DOHH2 (cell line): ENCODE data around the gene RGS7.

Experiments
- H3F3A ChIP-seq: fragments of 200-600 bp; sonication (generic), shearing (Covaris generic); 2 replicates; pipeline ENCODE4 v1.6.0; 2016; ENCODE audit warnings: antibody characterized with exemption, mild to moderate bottlenecking; ENCODE audit not compliant: control insufficient read depth, insufficient read depth
- H3K27ac ChIP-seq: fragments of 200-600 bp; sonication (generic); 2 replicates; pipeline ENCODE4 v1.5.1; 2014; ENCODE audit warnings: low read depth, mild to moderate bottlenecking, low read length, moderate library complexity
- H3K27me3 ChIP-seq: fragments of 200-600 bp; sonication (generic); 2 replicates; pipeline ENCODE4 v1.6.1; 2014; ENCODE audit warnings: mild to moderate bottlenecking, low read length, mixed read lengths; ENCODE audit not compliant: control insufficient read depth
- H3K36me3 ChIP-seq: fragments of 200-600 bp; sonication (generic); 2 replicates; pipeline ENCODE4 v1.6.1; 2014; ENCODE audit warnings: mild to moderate bottlenecking, low read length, moderate library complexity, mixed read lengths; ENCODE audit not compliant: control insufficient read depth
- H3K4me1 ChIP-seq: fragments of 200-600 bp; sonication (generic); 2 replicates; pipeline ENCODE4 v1.6.1; 2014; ENCODE audit warnings: mild to moderate bottlenecking, low read length, mixed read lengths; ENCODE audit not compliant: control insufficient read depth
- H3K4me2 ChIP-seq: fragments of 200-600 bp; sonication (generic); 2 replicates; pipeline ENCODE4 v1.6.0; 2014; ENCODE audit warnings: mild to moderate bottlenecking, low read length, moderate library complexity
- H3K4me3 ChIP-seq: fragments of 200-600 bp; sonication (generic); 2 replicates; pipeline ENCODE4 v1.5.1; 2014; ENCODE audit warnings: mild to moderate bottlenecking, low read length, mixed read lengths
- H3K79me2 ChIP-seq: fragments of 200-600 bp; sonication (generic); 2 replicates; pipeline ENCODE4 v1.6.1; 2014; ENCODE audit warnings: mild to moderate bottlenecking, low read length, mixed read lengths; ENCODE audit not compliant: control insufficient read depth
- H3K9me2 ChIP-seq: fragments of 200-600 bp; sonication (generic); replicated peaks from 2 replicates; pipeline ENCODE4 v1.6.1; 2014; ENCODE audit warnings: mild to moderate bottlenecking, low read length, mixed read lengths; ENCODE audit not compliant: control insufficient read depth
- H3K9me3 ChIP-seq: fragments of 200-600 bp; sonication (generic); 2 replicates; pipeline ENCODE4 v1.6.1; 2014; ENCODE audit warnings: antibody characterized with exemption, low read length, mixed read lengths; ENCODE audit not compliant: control insufficient read depth, insufficient read depth
- H4K20me1 ChIP-seq: fragments of 200-600 bp; sonication (generic); 2 replicates; pipeline ENCODE4 v1.6.0; 2014; ENCODE audit warnings: low read depth, mild to moderate bottlenecking, antibody characterized with exemption, low read length, moderate library complexity; ENCODE audit not compliant: control insufficient read depth, insufficient read depth
- CTCF ChIP-seq: fragments of 200-600 bp; sonication (generic); IDR thresholded peaks from one replicate; pipeline ENCODE4 v1.5.1; 2014; ENCODE audit warnings: antibody characterized with exemption, mild to moderate bottlenecking, low read depth, low read length; ENCODE audit not compliant: poor library complexity, severe bottlenecking
- EZH2phosphoT487 ChIP-seq: fragments of 200-600 bp; sonication (generic); IDR thresholded peaks from 2 replicates; pipeline ENCODE4 v1.6.1; 2017; ENCODE audit warnings: borderline replicate concordance, mild to moderate bottlenecking, antibody characterized with exemption, low read length, moderate library complexity, mixed read lengths

RGS7 gene

GRCh38 chr1:241265428-241265827 is 91.6 kb downstream of the RGS7 start:
- Histone ChIP-seq H3K4me3 (no peak overlapping the region), H4K20me1 (no peaks in the 10 kb centered on the region), H3K9me2 (no peaks in the 10 kb centered on the region), H3K27me3 (no peaks in the 10 kb centered on the region), H3K79me2 (no peaks in the 10 kb centered on the region), H3K4me1 (no peaks in the 10 kb centered on the region), H3K36me3 (no peaks in the 10 kb centered on the region), H3K27ac (no peak overlapping the region), H3K9me3 (no peaks in the 10 kb centered on the region), H3F3A (no peaks in the 10 kb centered on the region), H3K4me2 (no peak overlapping the region)
- TF ChIP-seq EZH2phosphoT487 (no peak), CTCF (no peak)

- H3F3A ChIP-seq: no peaks in the 10 kb centered on the region
- H3K36me3 ChIP-seq: no peaks in the 10 kb centered on the region
- H3K9me3 ChIP-seq: no peaks in the 10 kb centered on the region
- no peak overlapping the region for H3K4me3 ChIP-seq
- no peaks in the 10 kb centered on the region for H3K79me2 ChIP-seq
- H4K20me1 ChIP-seq: no peaks in the 10 kb centered on the region
- H3K9me2 ChIP-seq: no peaks in the 10 kb centered on the region
- H3K4me1 ChIP-seq: no peaks in the 10 kb centered on the region
- no peak overlapping the region for H3K27ac ChIP-seq
- no peak overlapping the region for H3K4me2 ChIP-seq
- no peak for TF ChIP-seq CTCF
- TF ChIP-seq EZH2phosphoT487: no peak
- no peaks in the 10 kb centered on the region for H3K27me3 ChIP-seq
Observed at GRCh38 chr1:241263346-241263745, 93.7 kb downstream of the RGS7 start.

- H3F3A ChIP-seq: no peaks in the 10 kb centered on the region
Observed at GRCh38 chr1:241253471-241253870, 103.5 kb downstream of the RGS7 start.

More at GRCh38 chr1:241253471-241253870, 103.5 kb downstream of the RGS7 start:
- Histone ChIP-seq H3K79me2 (no peaks in the 10 kb centered on the region), H3K4me1 (no peaks in the 10 kb centered on the region), H3K9me2 (no peaks in the 10 kb centered on the region), H3K27me3 (no peaks in the 10 kb centered on the region), H3K4me3 (no peak overlapping the region), H3K27ac (no peak overlapping the region), H3K36me3 (no peaks in the 10 kb centered on the region), H3K9me3 (no peaks in the 10 kb centered on the region), H3K4me2 (no peak overlapping the region), H4K20me1 (no peaks in the 10 kb centered on the region)
- TF ChIP-seq CTCF (no peak), EZH2phosphoT487 (no peak)
